Trophoblast cell (in vitro differentiated cells and primary cell): ENCODE results near the gene CTSA.

ENCODE experiments used
- DNase-seq, 2 donors: peaks; one replicate each; pipeline ENCODE4 v3.0.0-alpha.2; 2016
- H2AFZ ChIP-seq: 2 replicates; pipeline ENCODE4 v1.6.1; 2013; ENCODE audit warnings: low read length, moderate library complexity, mild to moderate bottlenecking; ENCODE audit not compliant: insufficient read depth, poor library complexity
- H2AK5ac ChIP-seq: 2 replicates; pipeline ENCODE4 v1.6.1; 2013; ENCODE audit warnings: mild to moderate bottlenecking, low read length
- H2BK120ac ChIP-seq: 2 replicates; pipeline ENCODE4 v1.6.1; 2013; ENCODE audit warnings: low read length, mild to moderate bottlenecking, moderate library complexity; ENCODE audit not compliant: insufficient read depth, poor library complexity
- H2BK12ac ChIP-seq: 2 replicates; pipeline ENCODE4 v1.6.1; 2013; ENCODE audit warnings: mild to moderate bottlenecking, low read length, moderate library complexity
- H2BK5ac ChIP-seq: 2 replicates; pipeline ENCODE4 v1.6.1; 2013; ENCODE audit warnings: low read length, low read depth, moderate library complexity, mild to moderate bottlenecking; ENCODE audit not compliant: poor library complexity
- H3K14ac ChIP-seq: 2 replicates; pipeline ENCODE4 v1.6.1; 2013; ENCODE audit warnings: mild to moderate bottlenecking, low read length
- H3K18ac ChIP-seq: 2 replicates; pipeline ENCODE4 v1.6.1; 2013; ENCODE audit warnings: mild to moderate bottlenecking, low read length
- H3K23ac ChIP-seq: 2 replicates; pipeline ENCODE4 v1.6.1; 2013; ENCODE audit warnings: low read length
- H3K27ac ChIP-seq: 2 replicates; pipeline ENCODE4 v1.5.1; 2013; ENCODE audit warnings: low read depth, mild to moderate bottlenecking, inconsistent platforms, low read length, moderate library complexity
- H3K27me3 ChIP-seq: 2 replicates; pipeline ENCODE4 v1.6.1; 2013; ENCODE audit warnings: inconsistent platforms, mild to moderate bottlenecking, low read length, moderate library complexity; ENCODE audit not compliant: insufficient read depth
- H3K36me3 ChIP-seq, 2 experiments: 1 replicate in 1 of 2; 2 replicates in 1 of 2; pipeline ENCODE4 v1.6.1; 2013; ENCODE audit warnings: low read length in 2 of 2, mild to moderate bottlenecking in 2 of 2, moderate library complexity in 1 of 2; ENCODE audit not compliant: insufficient read depth in 2 of 2, control insufficient read depth in 1 of 2
- H3K4ac ChIP-seq: 2 replicates; pipeline ENCODE4 v1.6.1; 2013; ENCODE audit warnings: low read depth, mild to moderate bottlenecking, low read length, moderate library complexity
- H3K4me1 ChIP-seq, 2 experiments: 1 replicate in 1 of 2; 2 replicates in 1 of 2; pipeline ENCODE4 v1.6.1; 2013; ENCODE audit warnings: low read length in 2 of 2, mild to moderate bottlenecking in 2 of 2, moderate library complexity in 1 of 2; ENCODE audit not compliant: insufficient read depth in 2 of 2, control insufficient read depth in 1 of 2
- H3K4me2 ChIP-seq: 2 replicates; pipeline ENCODE4 v1.6.1; 2013; ENCODE audit warnings: inconsistent platforms, mild to moderate bottlenecking, low read length, moderate library complexity
- H3K4me3 ChIP-seq: 2 replicates; pipeline ENCODE4 v1.5.1; 2013; ENCODE audit warnings: mild to moderate bottlenecking, low read depth, low read length, inconsistent platforms
- H3K79me1 ChIP-seq: one replicate; pipeline ENCODE4 v1.6.1; 2013; ENCODE audit warnings: low read length
- H3K79me2 ChIP-seq: 2 replicates; pipeline ENCODE4 v1.6.1; 2013; ENCODE audit warnings: low read length, mild to moderate bottlenecking; ENCODE audit not compliant: control insufficient read depth, insufficient read depth, poor library complexity
- H3K9ac ChIP-seq: 2 replicates; pipeline ENCODE4 v1.6.1; 2013; ENCODE audit warnings: mild to moderate bottlenecking, low read length
- H3K9me3 ChIP-seq: 2 replicates; pipeline ENCODE4 v1.6.1; 2013; ENCODE audit warnings: low read depth, mild to moderate bottlenecking, control low read depth, inconsistent platforms, low read length; ENCODE audit not compliant: insufficient read depth
- H4K12ac ChIP-seq: 2 replicates; pipeline ENCODE4 v1.6.1; 2013; ENCODE audit warnings: low read depth, mild to moderate bottlenecking, low read length, moderate library complexity
- H4K8ac ChIP-seq: 2 replicates; pipeline ENCODE4 v1.6.1; 2013; ENCODE audit warnings: low read depth, mild to moderate bottlenecking, low read length, moderate library complexity
- H4K91ac ChIP-seq: one replicate; pipeline ENCODE4 v1.6.1; 2013; ENCODE audit warnings: low read depth, mild to moderate bottlenecking, low read length, moderate library complexity
- WGBS: extraction: QIAGEN DNeasy Blood & Tissue Kit; methylation state at CpG from one replicate; pipeline ENCODE4 v1.1.7; 2013; ENCODE audit warnings: missing lambda C conversion rate; ENCODE audit not compliant: insufficient read length, insufficient coverage; ENCODE audit errors: extremely low coverage; 5-methylcytosine and 5-hydroxymethylcytosine counted together

The CTSA gene

DNA sequence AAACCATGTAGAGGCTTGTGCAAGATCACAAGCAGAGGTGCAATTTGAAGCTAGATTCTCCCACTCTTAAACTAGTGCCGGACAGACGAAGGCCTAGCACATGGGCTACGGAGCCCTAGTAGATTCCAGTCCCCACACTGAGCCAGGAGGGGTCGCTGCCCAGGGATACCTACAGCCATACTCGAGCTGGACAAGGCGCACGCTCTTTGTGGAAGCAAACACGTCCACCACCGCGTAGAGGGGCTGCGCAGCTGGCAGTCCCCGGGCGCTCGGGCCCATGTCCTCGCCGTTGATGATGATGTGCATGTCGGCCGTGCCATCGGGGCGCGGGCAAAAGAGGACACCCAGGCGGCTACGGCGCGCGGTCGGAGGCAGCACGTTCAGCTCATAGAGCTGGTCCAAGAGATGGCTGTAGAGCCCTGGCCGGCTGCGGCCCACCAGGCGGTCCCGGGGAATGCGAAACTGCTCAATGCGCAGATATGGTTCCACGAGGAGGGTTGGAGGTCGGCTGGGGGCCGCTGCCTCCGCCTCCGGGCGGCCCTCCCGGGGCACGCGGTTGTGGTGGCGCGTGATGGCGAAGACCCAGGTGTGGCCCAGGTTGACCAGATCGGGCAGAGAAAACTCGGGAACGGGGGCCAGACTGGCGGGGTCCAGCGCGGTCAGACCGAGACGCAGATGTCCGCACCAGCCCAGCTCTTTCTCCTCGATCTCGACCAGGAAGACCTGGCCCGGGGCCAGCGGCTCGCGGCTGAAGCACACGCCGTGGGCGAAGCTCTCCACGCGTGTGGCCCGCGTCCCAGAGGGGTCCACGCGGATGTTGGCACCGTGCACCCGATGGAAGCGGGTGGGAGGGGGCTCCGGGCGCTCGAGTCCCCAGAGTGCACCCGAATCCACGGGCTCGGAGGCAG, 804 bp upstream of the CTSA start:
- peak overlapping the region; percentile 28 for H2BK120ac ChIP-seq
- peak overlapping the region; percentile 78 for H4K12ac ChIP-seq
- H3K27me3 ChIP-seq, result no peaks in the 10 kb centered on the region
- no peak overlapping the region for H2BK12ac ChIP-seq
- H4K91ac ChIP-seq, result peak overlapping the region; percentile 56
- no peak overlapping the region for H2AK5ac ChIP-seq
- H3K4me3 ChIP-seq, result peak overlapping the region; percentile 80
- H3K27ac ChIP-seq, result no peak overlapping the region
- peak; percentile 80 for DNase-seq
- peak overlapping the region; percentile 32 for H3K18ac ChIP-seq
- peaks cover 6 to 19% of the 10 kb centered on the region in 2 experiments for H3K36me3 ChIP-seq
- no CpG with 5 or more reads among the region's 79 CpGs for WGBS
- peaks cover 4% of the 10 kb centered on the region for H3K79me2 ChIP-seq
- H3K9me3 ChIP-seq, result no peaks in the 10 kb centered on the region
- H3K14ac ChIP-seq, result peak overlapping the region; percentile 68
- H3K4ac ChIP-seq, result peak overlapping the region; percentile 30
- H4K8ac ChIP-seq, result peak overlapping the region; percentile 85
- peak overlapping the region; percentile 93 for H2AFZ ChIP-seq
- peak overlapping the region; percentile 35 for H3K9ac ChIP-seq
- H2BK5ac ChIP-seq, result no peak overlapping the region
- H3K4me1 ChIP-seq, result peaks cover 9 to 15% of the 10 kb centered on the region in 2 experiments
- H3K23ac ChIP-seq, result no peak overlapping the region
- H3K4me2 ChIP-seq, result peak overlapping the region; percentile 97
- peaks cover 9% of the 10 kb centered on the region for H3K79me1 ChIP-seq

DNA sequence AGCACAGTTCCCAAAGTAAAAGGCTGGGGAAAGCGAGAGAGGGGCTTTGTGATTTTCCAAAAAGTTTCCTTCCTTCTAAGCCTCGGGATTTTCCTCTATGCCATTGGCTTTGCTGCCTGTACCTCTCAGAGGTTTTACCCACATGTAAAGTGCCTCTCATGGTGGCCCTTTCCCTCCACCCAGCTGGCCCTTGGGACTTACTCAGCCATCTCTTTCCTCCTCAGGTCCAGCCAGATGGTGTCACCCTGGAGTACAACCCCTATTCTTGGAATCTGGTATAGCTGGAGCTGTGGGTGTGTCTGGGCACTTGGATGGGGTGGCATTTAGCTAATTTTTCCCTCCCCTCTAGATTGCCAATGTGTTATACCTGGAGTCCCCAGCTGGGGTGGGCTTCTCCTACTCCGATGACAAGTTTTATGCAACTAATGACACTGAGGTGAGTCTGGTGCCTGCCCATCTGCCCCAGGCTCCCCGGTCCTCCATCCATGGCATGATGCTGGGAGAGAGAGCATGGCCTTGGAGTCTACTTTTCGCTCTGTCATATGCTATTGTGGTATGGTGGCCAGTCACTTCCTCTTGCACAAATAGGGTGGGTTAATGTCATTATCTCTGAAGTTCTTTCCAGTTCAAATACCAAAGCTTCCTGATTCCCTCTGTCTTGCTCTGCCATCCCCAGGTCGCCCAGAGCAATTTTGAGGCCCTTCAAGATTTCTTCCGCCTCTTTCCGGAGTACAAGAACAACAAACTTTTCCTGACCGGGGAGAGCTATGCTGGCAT, 1.1 kb downstream of the CTSA start:
- no peak overlapping the region for H3K4ac ChIP-seq
- no peak overlapping the region for H2BK5ac ChIP-seq
- no peak overlapping the region for H2BK12ac ChIP-seq
- H3K27ac ChIP-seq, result no peak overlapping the region
- H3K18ac ChIP-seq, result peak overlapping the region; percentile 2
- H4K8ac ChIP-seq, result peak overlapping the region; percentile 95
- no peak overlapping the region for H3K9ac ChIP-seq
- peaks cover 13 to 27% of the 10 kb centered on the region in 2 experiments for H3K36me3 ChIP-seq
- H2BK120ac ChIP-seq, result no peak overlapping the region
- peak overlapping the region; percentile 22 for H4K91ac ChIP-seq
- H3K79me2 ChIP-seq, result peaks cover 4% of the 10 kb centered on the region
- peak overlapping the region; percentile 97 for H3K4me2 ChIP-seq
- H3K4me1 ChIP-seq, result peaks cover 9 to 15% of the 10 kb centered on the region in 2 experiments
- no peak overlapping the region for H3K14ac ChIP-seq
- H2AK5ac ChIP-seq, result no peak overlapping the region
- no peak overlapping the region for H2AFZ ChIP-seq
- H3K27me3 ChIP-seq, result no peaks in the 10 kb centered on the region
- H3K79me1 ChIP-seq, result peaks cover 9% of the 10 kb centered on the region
- H3K9me3 ChIP-seq, result no peaks in the 10 kb centered on the region
- no CpG with 5 or more reads among the region's 9 CpGs for WGBS
- no peak overlapping the region for H4K12ac ChIP-seq
- peak; percentile 37 to 63 for DNase-seq
- H3K23ac ChIP-seq, result no peak overlapping the region
- no peak overlapping the region for H3K4me3 ChIP-seq

DNA sequence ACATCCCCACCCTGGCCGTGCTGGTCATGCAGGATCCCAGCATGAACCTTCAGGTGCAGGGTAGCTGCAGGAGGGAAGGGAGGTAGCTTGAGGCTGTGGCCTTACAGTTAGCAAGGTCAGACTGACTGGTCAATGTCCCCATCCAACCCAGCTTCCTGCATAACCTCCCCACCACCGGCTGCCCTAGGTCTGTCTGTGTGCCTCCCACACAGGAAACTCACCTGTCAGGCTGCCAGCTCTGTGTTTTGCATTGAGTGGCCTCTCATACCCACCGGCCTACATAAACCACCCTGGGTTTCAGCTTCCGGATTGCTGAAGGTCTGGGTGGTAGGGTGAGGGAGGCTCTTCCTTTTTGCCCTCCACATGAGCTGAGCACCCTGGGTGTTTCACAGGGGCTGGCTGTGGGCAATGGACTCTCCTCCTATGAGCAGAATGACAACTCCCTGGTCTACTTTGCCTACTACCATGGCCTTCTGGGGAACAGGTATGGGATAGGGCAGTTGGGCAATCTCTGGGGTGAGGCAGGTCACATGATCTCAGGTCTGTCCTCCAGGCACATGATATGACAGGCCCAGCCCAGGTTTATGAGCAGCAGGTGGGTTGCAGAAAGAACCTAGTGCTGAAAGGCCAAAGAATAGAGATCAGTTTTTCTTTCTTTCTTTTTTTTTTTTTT, 1.8 kb downstream of the CTSA start:
- no peak overlapping the region for H4K8ac ChIP-seq
- no peak overlapping the region for H4K12ac ChIP-seq
- no peak overlapping the region for H3K14ac ChIP-seq
- H2BK120ac ChIP-seq, result no peak overlapping the region
- no peak overlapping the region for H3K4me2 ChIP-seq
- no peak overlapping the region for H3K18ac ChIP-seq
- WGBS, result no CpG with 5 or more reads among the region's 4 CpGs
- DNase-seq, result no peak
- H4K91ac ChIP-seq, result no peak overlapping the region
- no peak overlapping the region for H3K4ac ChIP-seq
- H3K27me3 ChIP-seq, result no peaks in the 10 kb centered on the region
- no peak overlapping the region for H2BK12ac ChIP-seq
- no peak overlapping the region for H3K27ac ChIP-seq
- peaks cover 17 to 31% of the 10 kb centered on the region in 2 experiments for H3K36me3 ChIP-seq
- H3K9ac ChIP-seq, result no peak overlapping the region
- H3K79me1 ChIP-seq, result peaks cover 9% of the 10 kb centered on the region
- no peak overlapping the region for H2AFZ ChIP-seq
- no peak overlapping the region for H3K23ac ChIP-seq
- peaks cover 4% of the 10 kb centered on the region for H3K79me2 ChIP-seq
- no peak overlapping the region for H2BK5ac ChIP-seq
- H3K4me3 ChIP-seq, result no peak overlapping the region
- no peaks in the 10 kb centered on the region for H3K9me3 ChIP-seq
- H3K4me1 ChIP-seq, result peaks cover 9 to 15% of the 10 kb centered on the region in 2 experiments
- H2AK5ac ChIP-seq, result no peak overlapping the region

DNA sequence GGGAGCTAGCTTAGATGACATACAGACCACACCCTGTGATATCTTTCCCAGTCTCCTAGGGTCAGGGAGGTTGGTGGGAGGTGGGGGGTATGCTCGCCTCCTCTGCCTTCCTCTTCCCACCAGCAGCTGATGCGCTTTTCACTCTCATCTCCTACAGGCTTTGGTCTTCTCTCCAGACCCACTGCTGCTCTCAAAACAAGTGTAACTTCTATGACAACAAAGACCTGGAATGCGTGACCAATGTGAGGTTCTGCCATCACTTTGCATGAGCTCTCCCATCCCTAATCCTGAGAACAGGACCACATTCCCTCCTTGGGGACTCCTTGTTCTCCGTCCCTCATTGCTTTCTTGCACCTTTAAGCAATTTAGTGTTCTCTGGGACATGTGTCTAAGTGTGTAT, 2.7 kb downstream of the CTSA start:
- H3K23ac ChIP-seq, result no peak overlapping the region
- peaks cover 24 to 40% of the 10 kb centered on the region in 2 experiments for H3K36me3 ChIP-seq
- WGBS, result no CpG with 5 or more reads among the region's 4 CpGs
- no peak overlapping the region for H4K12ac ChIP-seq
- H3K27me3 ChIP-seq, result no peaks in the 10 kb centered on the region
- peaks cover 9 to 15% of the 10 kb centered on the region in 2 experiments for H3K4me1 ChIP-seq
- H3K4me2 ChIP-seq, result no peak overlapping the region
- no peak for DNase-seq
- H2BK5ac ChIP-seq, result no peak overlapping the region
- no peak overlapping the region for H3K14ac ChIP-seq
- no peak overlapping the region for H4K91ac ChIP-seq
- H3K9me3 ChIP-seq, result no peaks in the 10 kb centered on the region
- H3K18ac ChIP-seq, result no peak overlapping the region
- H3K9ac ChIP-seq, result no peak overlapping the region
- no peak overlapping the region for H2AFZ ChIP-seq
- H3K79me1 ChIP-seq, result peaks cover 9% of the 10 kb centered on the region
- no peak overlapping the region for H3K27ac ChIP-seq
- H4K8ac ChIP-seq, result no peak overlapping the region
- no peak overlapping the region for H3K4ac ChIP-seq
- H2BK120ac ChIP-seq, result no peak overlapping the region
- peaks cover 4% of the 10 kb centered on the region for H3K79me2 ChIP-seq
- H3K4me3 ChIP-seq, result no peak overlapping the region
- H2AK5ac ChIP-seq, result no peak overlapping the region
- no peak overlapping the region for H2BK12ac ChIP-seq
